HG03095 (cell line): ENCODE measurements around the gene CEP85L.
A peak's percentile ranks its signal among the peaks of the same experiment; 100 is the strongest.

Source experiments
- ATAC-seq: cut with Tn5 transposase; IDR thresholded peaks from one replicate; pipeline ENCODE4 v1.9.1; 2021; ENCODE audit warnings: moderate library complexity; ENCODE audit not compliant: unreplicated experiment

CEP85L gene

GRCh38 chr6:118580585-118581419, 70.6 kb downstream of the CEP85L start:
- no peak for ATAC-seq

- ATAC-seq: no peak
Measured at GRCh38 chr6:118579786-118580185, 71.6 kb downstream of the CEP85L start.

GRCh38 chr6:118578617-118579016, 72.8 kb downstream of the CEP85L start:
- no peak for ATAC-seq

GRCh38 chr6:118577972-118578371, 73.4 kb downstream of the CEP85L start:
- ATAC-seq: no peak

GRCh38 chr6:118574051-118574865, 77.1 kb downstream of the CEP85L start:
- ATAC-seq: no peak

- ATAC-seq: no peak
Measured at GRCh38 chr6:118571121-118571520, 80.3 kb downstream of the CEP85L start.

- no peak for ATAC-seq
Measured at GRCh38 chr6:118569498-118569897, 81.9 kb downstream of the CEP85L start.

- no peak for ATAC-seq
Measured at GRCh38 chr6:118567974-118568373, 83.4 kb downstream of the CEP85L start.

- peak; percentile 99 for ATAC-seq
Measured at GRCh38 chr6:118565311-118565960, 86.0 kb downstream of the CEP85L start.

GRCh38 chr6:118562959-118563358, 88.4 kb downstream of the CEP85L start:
- ATAC-seq: no peak

- ATAC-seq: no peak
Measured at GRCh38 chr6:118562248-118562647, 89.1 kb downstream of the CEP85L start.

GRCh38 chr6:118559659-118560058, 91.7 kb downstream of the CEP85L start:
- peak; percentile 56 for ATAC-seq

GRCh38 chr6:118558464-118559217, 92.8 kb downstream of the CEP85L start:
- peak; percentile 57 for ATAC-seq

GRCh38 chr6:118554698-118555097, 96.7 kb downstream of the CEP85L start:
- no peak for ATAC-seq

GRCh38 chr6:118553132-118553531, 98.3 kb downstream of the CEP85L start:
- no peak for ATAC-seq

- ATAC-seq: peak; percentile 81
Measured at GRCh38 chr6:118551063-118552053, 100.0 kb downstream of the CEP85L start.

GRCh38 chr6:118548613-118549012, 102.8 kb downstream of the CEP85L start:
- no peak for ATAC-seq

- no peak for ATAC-seq
Measured at GRCh38 chr6:118548136-118548535, 103.3 kb downstream of the CEP85L start, which contains the start of gene PLN. Gene PLN, plus strand, starts transcription at chr6:118548296. Its CDS starts 10,626 bp downstream, at chr6:118558922.

GRCh38 chr6:118546880-118547218, 104.5 kb downstream of the CEP85L start:
- no peak for ATAC-seq
